Endothelial cell of umbilical vein (primary cell): ENCODE data around the gene ROBO2. TPM values are rescaled to one million over a fixed set of nuclear protein-coding genes. Genes with fewer than 3 reads are reported as not detected.

Experiments used
- BruUV-seq: library from RNA; stranded (reverse); fragments of 400-500 nt; replicated peaks from 2 replicates; lab custom pipeline; 2021; lab: Mats Ljungman, UMichigan
- CTCF ChIA-PET: fragments of 300-600, 350-600 bp; sonication (Branson Sonifier 250); formaldehyde crosslinking; loops from one replicate; lab custom pipeline; 2021; ENCODE audit warnings: antibody characterized with exemption, inconsistent platforms; lab: Charles Lee
- POLR2A ChIA-PET: fragments of 300-600, 350-600 bp; sonication (Branson Sonifier 250); formaldehyde crosslinking; loops from one replicate; lab custom pipeline; 2021; ENCODE audit warnings: antibody characterized with exemption, inconsistent platforms; lab: Charles Lee
- DNase-seq: peaks from one replicate; pipeline ENCODE4 v3.0.0-alpha.2; 2011; ENCODE audit warnings: low read depth, low spot score
- FAIRE-seq: peaks from 2 replicates; lab custom pipeline; 2011; peaks lifted over from hg19 to GRCh38; lab: Jason Lieb, UNC
- H2AFZ ChIP-seq: 2 replicates; pipeline ENCODE4 v1.6.0; 2012; ENCODE audit warnings: low read depth, low read length, control low read depth, inconsistent platforms
- H3K27ac ChIP-seq: 2 replicates; pipeline ENCODE4 v1.5.1; 2011; ENCODE audit warnings: low read depth, mild to moderate bottlenecking, control low read depth, low read length, moderate library complexity; ENCODE audit not compliant: insufficient read depth
- H3K27me3 ChIP-seq, 2 experiments: 2 replicates each; pipeline versions ENCODE4 v1.6.0 to v1.6.1; 2011; ENCODE audit warnings: low read length in 2 of 2, mixed read lengths in 1 of 2; ENCODE audit not compliant: control insufficient read depth in 2 of 2, insufficient read depth in 2 of 2
- H3K36me3 ChIP-seq, 2 experiments: 2 replicates in 1 of 2; 3 replicates in 1 of 2; pipeline ENCODE4 v1.5.1; 2011; ENCODE audit warnings: low read length in 2 of 2, mild to moderate bottlenecking in 1 of 2, moderate library complexity in 1 of 2; ENCODE audit not compliant: control insufficient read depth in 2 of 2, insufficient read depth in 2 of 2; ENCODE audit errors: extremely low read depth in 1 of 2
- H3K4me1 ChIP-seq: 3 replicates; pipeline ENCODE4 v1.5.1; 2011; ENCODE audit warnings: mild to moderate bottlenecking, low read length; ENCODE audit not compliant: control insufficient read depth, insufficient read depth; ENCODE audit errors: extremely low read depth
- H3K4me2 ChIP-seq: 2 replicates; pipeline ENCODE4 v1.6.1; 2011; ENCODE audit warnings: low read length, control low read depth, mixed read lengths; ENCODE audit not compliant: insufficient read depth
- H3K4me3 ChIP-seq, 3 experiments: fragments of 200-600 bp in 1 of 3; sonication (generic), shearing (Covaris generic) in 1 of 3; replicated peaks in 1 of 3; 2 replicates each; pipeline ENCODE4 v1.5.1; 2011 to 2016; ENCODE audit warnings: control low read depth in 3 of 3, low read length in 3 of 3, mild to moderate bottlenecking in 2 of 3, inconsistent platforms in 1 of 3, low read depth in 1 of 3, moderate library complexity in 1 of 3; ENCODE audit not compliant: insufficient read depth in 1 of 3
- H3K79me2 ChIP-seq: 2 replicates; pipeline ENCODE4 v1.6.0; 2012; ENCODE audit warnings: low read length, inconsistent platforms; ENCODE audit not compliant: control insufficient read depth, insufficient read depth
- H3K9ac ChIP-seq: replicated peaks from 2 replicates; pipeline ENCODE3; 2011; ENCODE audit warnings: low read length, control low read depth; ENCODE audit not compliant: insufficient read depth; ENCODE audit errors: extremely low read depth
- H3K9me1 ChIP-seq: replicated peaks from 3 replicates; pipeline ENCODE4 v1.6.0; 2011; ENCODE audit warnings: mild to moderate bottlenecking, low read length; ENCODE audit not compliant: control insufficient read depth, insufficient read depth; ENCODE audit errors: extremely low read depth
- H3K9me3 ChIP-seq: replicated peaks from 2 replicates; pipeline ENCODE4 v1.5.1; 2012; ENCODE audit warnings: low read length, inconsistent platforms; ENCODE audit not compliant: control insufficient read depth, insufficient read depth
- H4K20me1 ChIP-seq: replicated peaks from 2 replicates; pipeline ENCODE3; 2011; ENCODE audit warnings: mild to moderate bottlenecking, low read length; ENCODE audit not compliant: control insufficient read depth, insufficient read depth; ENCODE audit errors: extremely low read depth
- FOS ChIP-seq: IDR thresholded peaks from 2 replicates; pipeline ENCODE4 v1.6.1; 2011; ENCODE audit warnings: mild to moderate bottlenecking, low read length, moderate library complexity, borderline replicate concordance; ENCODE audit not compliant: insufficient read depth
- GATA2 ChIP-seq: IDR thresholded peaks from 2 replicates; pipeline ENCODE4 v1.7.0; 2011; ENCODE audit warnings: low read depth, mild to moderate bottlenecking, moderate library complexity, mixed read lengths, low read length; ENCODE audit not compliant: insufficient read length, insufficient read depth
- JUN ChIP-seq: IDR thresholded peaks from 2 replicates; pipeline ENCODE4 v1.6.1; 2011; ENCODE audit warnings: borderline replicate concordance, low read depth; ENCODE audit not compliant: insufficient read length, insufficient read depth
- MYC ChIP-seq: IDR thresholded peaks from one replicate; pipeline ENCODE4 v1.6.1; 2011; ENCODE audit warnings: mild to moderate bottlenecking, low read depth, low read length
- POLR2AphosphoS5 ChIP-seq: IDR thresholded peaks from 2 replicates; pipeline ENCODE4 v1.6.1; 2012; ENCODE audit warnings: low read depth, mild to moderate bottlenecking, control low read depth, low read length, moderate library complexity; ENCODE audit not compliant: insufficient read depth
- dilution Hi-C: fragments of 300-500 bp; cut with MboI; formaldehyde crosslinking; loops from one replicate; pipeline ENCODE4 v1.15.0; 2019; ENCODE audit warnings: low sequenced_read_pairs; ENCODE audit not compliant: extremely low pct_ligation_motif_present
- intact Hi-C: fragments of 100-400 bp; cut with micrococcal nuclease; formaldehyde crosslinking; loops from one replicate; pipeline ENCODE4 v1.10.0; 2022
- polyA plus RNA-seq, 4 experiments: library from polyadenylated mRNA; depleted of rRNA in 3 of 4; stranded (reverse) in 3 of 4; unstranded in 1 of 4; fragments of >200 nt; gene quantifications; 2 replicates each; pipeline versions ENCODE4 v1.2.1 to v1.2.3, GENCODE V29; 2011 to 2012; ENCODE audit warnings: missing spikeins in 1 of 4
- total RNA-seq: library from RNA; stranded (reverse); gene quantifications from 2 replicates; pipeline ENCODE4 v1.2.3, GENCODE V29; 2021
- TF ChIP-seq, protein P1 (sequence below): IDR thresholded peaks from 2 replicates; pipeline ENCODE4 v1.6.1; 2011; ENCODE audit not compliant: insufficient read depth, insufficient read length
- TF ChIP-seq, protein P2 (sequence below), 2 donors: IDR thresholded peaks; 1 replicate in 1 of 2; 2 replicates in 1 of 2; pipeline ENCODE4 v1.5.1; 2011; ENCODE audit warnings: low read length in 2 of 2, mild to moderate bottlenecking in 2 of 2, moderate library complexity in 2 of 2, control low read depth in 1 of 2, inconsistent platforms in 1 of 2, low read depth in 1 of 2; ENCODE audit not compliant: insufficient read depth in 1 of 2; ENCODE audit errors: extremely low read depth in 1 of 2

ROBO2 gene
- total and polyA plus RNA-seq, 2 donors (not counting 3 experiments of a cell fraction or from before 2014, with no cell fraction given), result not detected

DNA sequence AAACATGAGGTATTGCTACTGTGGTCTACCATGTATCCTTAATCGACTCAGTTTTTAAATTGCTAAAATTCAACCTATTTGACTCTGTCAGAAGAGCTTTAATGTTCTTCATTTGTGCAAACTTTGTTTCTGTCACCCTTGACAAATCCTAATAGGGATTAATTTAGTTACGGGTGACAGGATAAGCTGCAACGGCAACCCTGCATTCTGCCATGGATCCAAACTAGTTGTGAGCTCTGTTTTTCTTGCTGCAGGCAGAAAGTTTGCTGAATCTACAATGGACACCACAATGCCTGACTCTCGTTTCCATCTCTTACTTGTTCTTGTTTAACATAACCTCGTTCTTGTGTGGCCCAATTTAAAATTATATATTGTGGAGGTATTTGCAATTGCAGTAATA lies 352.3 kb downstream of the ROBO2 start:
- Histone ChIP-seq H3K79me2 (no peaks in the 10 kb centered on the region), H3K4me1 (no peaks in the 10 kb centered on the region), H2AFZ (no peak overlapping the region), H3K27ac (no peak overlapping the region), H3K27me3 (no peaks in the 10 kb centered on the region), H3K36me3 (no peaks in the 10 kb centered on the region), H3K4me2 (no peak overlapping the region), H3K4me3 (no peak overlapping the region), H3K9me3 (no peaks in the 10 kb centered on the region), H3K9ac (no peak overlapping the region), H3K9me1 (no peaks in the 10 kb centered on the region), H4K20me1 (no peaks in the 10 kb centered on the region)
- POLR2A ChIA-PET, result no interaction called here
- no TSS peak for BruUV-seq
- TF ChIP-seq GATA2, result no peak
- TF ChIP-seq, protein P1, sequence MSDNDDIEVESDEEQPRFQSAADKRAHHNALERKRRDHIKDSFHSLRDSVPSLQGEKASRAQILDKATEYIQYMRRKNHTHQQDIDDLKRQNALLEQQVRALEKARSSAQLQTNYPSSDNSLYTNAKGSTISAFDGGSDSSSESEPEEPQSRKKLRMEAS, result no peak
- TF ChIP-seq JUN, result no peak
- TF ChIP-seq, protein P2, sequence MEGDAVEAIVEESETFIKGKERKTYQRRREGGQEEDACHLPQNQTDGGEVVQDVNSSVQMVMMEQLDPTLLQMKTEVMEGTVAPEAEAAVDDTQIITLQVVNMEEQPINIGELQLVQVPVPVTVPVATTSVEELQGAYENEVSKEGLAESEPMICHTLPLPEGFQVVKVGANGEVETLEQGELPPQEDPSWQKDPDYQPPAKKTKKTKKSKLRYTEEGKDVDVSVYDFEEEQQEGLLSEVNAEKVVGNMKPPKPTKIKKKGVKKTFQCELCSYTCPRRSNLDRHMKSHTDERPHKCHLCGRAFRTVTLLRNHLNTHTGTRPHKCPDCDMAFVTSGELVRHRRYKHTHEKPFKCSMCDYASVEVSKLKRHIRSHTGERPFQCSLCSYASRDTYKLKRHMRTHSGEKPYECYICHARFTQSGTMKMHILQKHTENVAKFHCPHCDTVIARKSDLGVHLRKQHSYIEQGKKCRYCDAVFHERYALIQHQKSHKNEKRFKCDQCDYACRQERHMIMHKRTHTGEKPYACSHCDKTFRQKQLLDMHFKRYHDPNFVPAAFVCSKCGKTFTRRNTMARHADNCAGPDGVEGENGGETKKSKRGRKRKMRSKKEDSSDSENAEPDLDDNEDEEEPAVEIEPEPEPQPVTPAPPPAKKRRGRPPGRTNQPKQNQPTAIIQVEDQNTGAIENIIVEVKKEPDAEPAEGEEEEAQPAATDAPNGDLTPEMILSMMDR (IDR thresholded peaks at IDR 0.05; ENCODE audit: extremely low read depth in 1 of 2, insufficient read depth in 1 of 2, low read depth in 1 of 2, low read length in 2 of 2), result no peak
- no peak for TF ChIP-seq FOS
- no peak for TF ChIP-seq POLR2AphosphoS5
- no peak for TF ChIP-seq MYC
- DNase-seq (no peak), FAIRE-seq (no peak)
- intact Hi-C loops, result no loop called here
- dilution Hi-C loops, result no loop called here
- CTCF ChIA-PET, result no interaction called here
